Natural killer cell (primary cell): Measurements from ENCODE around the gene BNIP2. TPM values are rescaled to one million over a fixed set of nuclear protein-coding genes. Genes with fewer than 3 reads are reported as not detected.

Source experiments
- ATAC-seq, 3 donors: fragments of 150-1000 bp in 2 of 3; fragments of 200-7000 bp in 1 of 3; cut with Tn5 transposase; 1 replicate in 1 of 3; 2 replicates in 2 of 3; pipeline ENCODE4 v1.10.0; 2021; ENCODE audit warnings: mild to moderate bottlenecking in 2 of 3, moderate library complexity in 2 of 3
- DNase-seq, 2 donors: peaks; one replicate each; pipeline versions ENCODE4 v3.0.0 to v3.0.0-alpha.2; 2013 to 2021; ENCODE audit warnings: mixed read lengths in 1 of 2
- H3K27ac ChIP-seq: one replicate; pipeline ENCODE4 v1.5.1; 2013; ENCODE audit warnings: mild to moderate bottlenecking, low read length
- H3K27me3 ChIP-seq: one replicate; pipeline ENCODE4 v1.6.1; 2013; ENCODE audit warnings: low read length; ENCODE audit not compliant: control insufficient read depth, insufficient read depth
- H3K36me3 ChIP-seq: one replicate; pipeline ENCODE4 v1.6.1; 2013; ENCODE audit warnings: low read length; ENCODE audit not compliant: control insufficient read depth, insufficient read depth
- H3K4me1 ChIP-seq: one replicate; pipeline ENCODE4 v1.6.1; 2013; ENCODE audit warnings: low read length; ENCODE audit not compliant: control insufficient read depth, insufficient read depth
- H3K4me3 ChIP-seq: one replicate; pipeline ENCODE4 v1.5.1; 2013; ENCODE audit warnings: low read length
- H3K9me3 ChIP-seq: one replicate; pipeline ENCODE4 v1.6.1; 2013; ENCODE audit warnings: low read length; ENCODE audit not compliant: control insufficient read depth, insufficient read depth
- H3K27ac Mint-ChIP-seq, 2 donors: one replicate each; pipeline ENCODE4 v1.8.0; 2022; ENCODE audit warnings: mild to moderate bottlenecking in 2 of 2, mixed read lengths in 2 of 2, moderate library complexity in 1 of 2
- H3K27me3 Mint-ChIP-seq, 2 donors: one replicate each; pipeline ENCODE4 v1.8.0; 2022; ENCODE audit warnings: low read depth in 2 of 2, mixed read lengths in 2 of 2
- H3K36me3 Mint-ChIP-seq: one replicate; pipeline ENCODE4 v1.8.0; 2022; ENCODE audit warnings: mixed read lengths
- H3K4me1 Mint-ChIP-seq, 2 donors: one replicate each; pipeline ENCODE4 v1.8.0; 2022; ENCODE audit warnings: mixed read lengths in 2 of 2
- H3K4me3 Mint-ChIP-seq: one replicate; pipeline ENCODE4 v1.8.0; 2022; ENCODE audit warnings: mild to moderate bottlenecking, moderate library complexity, mixed read lengths
- H3K9me3 Mint-ChIP-seq, 2 donors: one replicate each; pipeline ENCODE4 v1.8.0; 2022; ENCODE audit warnings: mixed read lengths in 2 of 2
- CTCF ChIP-seq: fragments of 200-600 bp; IDR thresholded peaks from one replicate; pipeline ENCODE4 v1.8.0; 2022; ENCODE audit warnings: antibody characterized with exemption
- WGBS: methylation state at CpG from one replicate; pipeline ENCODE4 v1.1.7; 2013; ENCODE audit warnings: missing lambda C conversion rate; ENCODE audit not compliant: insufficient coverage; 5-methylcytosine and 5-hydroxymethylcytosine counted together
- intact Hi-C: fragments of 100-400 bp; cut with micrococcal nuclease; formaldehyde crosslinking; loops from one replicate; pipeline ENCODE4 v1.14.2; 2022
- total RNA-seq, 4 donors: library from RNA; stranded (reverse); fragments of 120-200 nt in 1 of 4; gene quantifications; one replicate each; pipeline versions ENCODE4 v1.2.3 to v1.2.4, GENCODE V29; 2013 to 2022

BNIP2 gene
- total RNA-seq, 3 donors from 2014 or later (not counting 1 experiment from before 2014, with no cell fraction given), result 103 to 118 (median 105) TPM

- Mint-ChIP-seq H3K4me3 (no peak overlapping the region), H3K36me3 (no peaks in the 10 kb centered on the region), H3K27me3 (peaks cover 5 to 9% of the 10 kb centered on the region in 2 donors), H3K4me1 (no peaks in the 10 kb centered on the region), H3K9me3 (no peaks in the 10 kb centered on the region), H3K27ac (no peak overlapping the region)
- DNase-seq (no peak), ATAC-seq (no peak)
- no peaks in the 10 kb centered on the region for H3K9me3 ChIP-seq
- TF ChIP-seq CTCF, result no peak
- WGBS, result 79% methylated on average over 2 of the region's 2 CpGs
- no peaks in the 10 kb centered on the region for H3K4me1 ChIP-seq
- intact Hi-C loops, result no loop called here
- H3K36me3 ChIP-seq, result no peaks in the 10 kb centered on the region
- H3K27me3 ChIP-seq, result no peaks in the 10 kb centered on the region
- H3K27ac ChIP-seq, result no peak overlapping the region
- no peak overlapping the region for H3K4me3 ChIP-seq
Observed at GRCh38 chr15:59721411-59721810, 32.3 kb upstream of the BNIP2 start.

GRCh38 chr15:59713177-59713576 is 24.1 kb upstream of the BNIP2 start:
- Mint-ChIP-seq H3K27me3 (peaks cover 9 to 15% of the 10 kb centered on the region in 2 donors), H3K36me3 (no peaks in the 10 kb centered on the region), H3K9me3 (no peaks in the 10 kb centered on the region), H3K4me1 (no peaks in the 10 kb centered on the region), H3K4me3 (no peak overlapping the region), H3K27ac (no peak overlapping the region)
- ATAC-seq, result no peak
- intact Hi-C loops, result no loop called here
- WGBS, result 98% methylated on average over 3 of the region's 3 CpGs
- Histone ChIP-seq H3K36me3 (no peaks in the 10 kb centered on the region), H3K4me3 (no peak overlapping the region), H3K27me3 (no peaks in the 10 kb centered on the region), H3K27ac (no peak overlapping the region), H3K9me3 (no peaks in the 10 kb centered on the region), H3K4me1 (no peaks in the 10 kb centered on the region)
- no peak for DNase-seq
- TF ChIP-seq CTCF, result no peak

- Mint-ChIP-seq H3K9me3 (no peaks in the 10 kb centered on the region), H3K27me3 (peaks cover 17 to 20% of the 10 kb centered on the region in 2 donors), H3K4me3 (no peak overlapping the region), H3K27ac (no peak overlapping the region), H3K36me3 (no peaks in the 10 kb centered on the region), H3K4me1 (no peaks in the 10 kb centered on the region)
- 82% methylated on average over 2 of the region's 4 CpGs for WGBS
- Histone ChIP-seq H3K27ac (no peak overlapping the region), H3K4me1 (no peaks in the 10 kb centered on the region), H3K36me3 (no peaks in the 10 kb centered on the region), H3K27me3 (no peaks in the 10 kb centered on the region), H3K9me3 (no peaks in the 10 kb centered on the region), H3K4me3 (no peak overlapping the region)
- no peak for TF ChIP-seq CTCF
- DNase-seq (no peak), ATAC-seq (no peak)
- intact Hi-C loops, result no loop called here
Observed at GRCh38 chr15:59711451-59712243, 22.5 kb upstream of the BNIP2 start.

- ATAC-seq, result no peak
- H3K4me1 Mint-ChIP-seq, result no peaks in the 10 kb centered on the region
- DNase-seq, result no peak
- no peaks in the 10 kb centered on the region for H3K36me3 Mint-ChIP-seq
- H3K27ac Mint-ChIP-seq, result no peak overlapping the region
- 100% methylated on average over 4 of the region's 4 CpGs for WGBS
- H3K4me1 ChIP-seq, result no peaks in the 10 kb centered on the region
- H3K27ac ChIP-seq, result no peak overlapping the region
- H3K36me3 ChIP-seq, result no peaks in the 10 kb centered on the region
- intact Hi-C loops, result no loop called here
- no peak for TF ChIP-seq CTCF
- H3K4me3 ChIP-seq, result no peak overlapping the region
- H3K27me3 ChIP-seq, result no peaks in the 10 kb centered on the region
- H3K9me3 ChIP-seq, result no peaks in the 10 kb centered on the region
- peaks cover 17 to 28% of the 10 kb centered on the region in 2 donors for H3K27me3 Mint-ChIP-seq
- no peak overlapping the region for H3K4me3 Mint-ChIP-seq
- no peaks in the 10 kb centered on the region for H3K9me3 Mint-ChIP-seq
Observed at GRCh38 chr15:59707619-59708018, 18.5 kb upstream of the BNIP2 start.
